Adrenal gland (tissue), 12 donors: ENCODE data around the gene FOCAD. TPM values are rescaled to one million over a fixed set of nuclear protein-coding genes. Genes with fewer than 3 reads are reported as not detected.

Source experiments
- DNase-seq, 7 donors: peaks; one replicate each; pipeline ENCODE4 v3.0.0-alpha.2; 2019 to 2020
- H3K27ac ChIP-seq, 5 donors: fragments of 200-600 bp; sonication (generic) in 4 of 5; 1 replicate in 3 of 5; 2 replicates in 2 of 5; pipeline versions ENCODE4 v1.5.1 to v1.8.0; 2016 to 2020; ENCODE audit warnings: mild to moderate bottlenecking in 1 of 5
- H3K27me3 ChIP-seq: fragments of 200-600 bp; 2 replicates; pipeline ENCODE4 v1.8.0; 2021
- H3K36me3 ChIP-seq, 2 donors: fragments of 200-600 bp; replicated peaks in 1 of 2; 1 replicate in 1 of 2; 2 replicates in 1 of 2; pipeline versions ENCODE4 v1.5.1 to v1.8.0; 2018 to 2022
- H3K4me1 ChIP-seq, 2 donors: fragments of 200-600 bp; replicated peaks in 1 of 2; 1 replicate in 1 of 2; 2 replicates in 1 of 2; pipeline versions ENCODE4 v1.5.1 to v1.8.0; 2018 to 2021
- H3K4me3 ChIP-seq, 4 donors: fragments of 200-600 bp; sonication (generic) in 3 of 4; one replicate each; pipeline ENCODE4 v1.5.1; 2016 to 2018
- H3K9me3 ChIP-seq, 3 donors: fragments of 200-600 bp; sonication (generic) in 1 of 3; replicated peaks in 1 of 3; 1 replicate in 2 of 3; 2 replicates in 1 of 3; pipeline versions ENCODE4 v1.5.1 to v1.8.0; 2016 to 2021
- CTCF ChIP-seq, 6 experiments: fragments of 450-650 bp in 4 of 6; fragments of 200-600 bp in 2 of 6; sonication (generic) in 1 of 6; IDR thresholded peaks; 1 replicate in 5 of 6; 2 replicates in 1 of 6; pipeline versions ENCODE4 v1.5.1 to v1.8.0; 2016 to 2021; ENCODE audit warnings: antibody characterized with exemption in 6 of 6, mild to moderate bottlenecking in 2 of 6, moderate library complexity in 1 of 6
- POLR2A ChIP-seq, 2 donors: fragments of 450-650 bp; IDR thresholded peaks; one replicate each; pipeline ENCODE4 v1.6.1; 2017; ENCODE audit warnings: antibody characterized with exemption in 2 of 2, mild to moderate bottlenecking in 2 of 2, moderate library complexity in 1 of 2
- WGBS, 4 donors: extraction: QIAGEN DNeasy Blood & Tissue Kit in 2 of 4; methylation state at CpG; one replicate each; pipeline versions ENCODE4 v1.1.5 to v1.1.7; 2013 to 2017; 5-methylcytosine and 5-hydroxymethylcytosine counted together
- intact Hi-C, 2 donors: fragments of 100-400 bp; cut with DNase I; formaldehyde crosslinking; loops; one replicate each; pipeline versions ENCODE4 v1.14.1 to v1.15.0; 2022 to 2023
- polyA plus RNA-seq, 3 donors: library from polyadenylated mRNA; stranded (reverse); fragments of 200-250 nt in 2 of 3; fragments of 350-450 nt in 1 of 3; fragmentation: Illumina TruSeq in 1 of 3; extraction: RNeasy Lipid Tissue Mini Kit (QIAGEN cat#74804) in 1 of 3; gene quantifications; one replicate each; pipeline ENCODE4 v1.2.3, GENCODE V29; 2013 to 2014
- total RNA-seq, 9 donors: library from RNA; depleted of rRNA in 4 of 9; stranded (reverse); fragments of >200 nt in 4 of 9; fragments of 120-200 nt in 1 of 9; fragmentation: NEBNext Ultra II Directional in 1 of 9; extraction: Animal tissue kit (Norgen Biotek cat#: 25700) in 1 of 9; gene quantifications; one replicate each; pipeline versions ENCODE4 v1.1.0 to v1.2.4, GENCODE V29; 2013 to 2023
- donor health status: healthy with polysubstance abuse.
- donor health status: Bipolar disorder and iron deficiency.
- donor health status: DM: yes; HTN: yes; CAD: no.
- donor health status: DM: no; HTN: no; CAD: no.
- donor health status: DM: no; HTN: no; CAD: no.
- donor health status: DM: yes; HTN: yes; CAD: no.

The FOCAD gene
- total and polyA plus RNA-seq, 12 donors = 20.5 to 134 (median 59.7) TPM

GRCh38 chr9:20940447-20941173, 256.6 kb downstream of the FOCAD start:
- TF ChIP-seq POLR2A (IDR thresholded peaks at IDR 0.05) (no peak), CTCF (IDR thresholded peaks at IDR 0.05) (no peak)
- Histone ChIP-seq H3K4me3 (no peak overlapping the region), H3K9me3 (no peaks in the 10 kb centered on the region), H3K36me3 (no peaks in the 10 kb centered on the region), H3K27me3 (no peaks in the 10 kb centered on the region), H3K27ac (peak overlapping the region in 2 of 5 donors; percentile 3 to 13), H3K4me1 (peaks cover 0 to 10% of the 10 kb centered on the region in 2 donors)
- DNase-seq = no peak
- 59 to 67% (median 61%) methylated on average over 3 of the region's 3 CpGs for WGBS, 4 donors
- intact Hi-C loops = loop anchor here in 1 of 2 donors (10.0 kb wide), 2 partner anchors 316 to 586 kb away; partner anchors contain the start of gene MLLT3

- TF ChIP-seq POLR2A (IDR thresholded peaks at IDR 0.05) (no peak), CTCF (IDR thresholded peaks at IDR 0.05) (peak; percentile 67 to 90 (median 84))
- Histone ChIP-seq H3K4me3 (no peak overlapping the region), H3K36me3 (no peaks in the 10 kb centered on the region), H3K9me3 (no peaks in the 10 kb centered on the region), H3K4me1 (peaks cover 0 to 10% of the 10 kb centered on the region in 2 donors), H3K27me3 (no peaks in the 10 kb centered on the region), H3K27ac (peak overlapping the region in 1 of 5 donors; percentile 13)
- WGBS, 4 donors = 3 to 6% (median 5%) methylated on average over 7 of the region's 7 CpGs
- DNase-seq = peak; percentile 53 to 80 (median 67)
- intact Hi-C loops = loop anchor here in 1 of 2 donors (10.0 kb wide), 2 partner anchors 316 to 586 kb away; partner anchors contain the start of gene MLLT3
Measured at GRCh38 chr9:20941174-20941690, 257.2 kb downstream of the FOCAD start.

- WGBS, 4 donors = 90 to 97% (median 92%) methylated on average over 10 of the region's 10 CpGs
- TF ChIP-seq POLR2A (IDR thresholded peaks at IDR 0.05) (no peak), CTCF (IDR thresholded peaks at IDR 0.05) (no peak)
Measured at GRCh38 chr9:20944507-20944906, 260.4 kb downstream of the FOCAD start.

GRCh38 chr9:20945269-20945668, 261.2 kb downstream of the FOCAD start:
- no peaks in the 10 kb centered on the region for H3K27me3 ChIP-seq
- no peaks in the 10 kb centered on the region for H3K9me3 ChIP-seq
- H3K4me3 ChIP-seq = no peak overlapping the region
- no peak for TF ChIP-seq CTCF (IDR thresholded peaks at IDR 0.05)
- TF ChIP-seq POLR2A (IDR thresholded peaks at IDR 0.05) = no peak
- intact Hi-C loops = loop anchor here in 1 of 2 donors (10.0 kb wide), 2 partner anchors 320 to 590 kb away; partner anchors contain the start of gene MLLT3
- DNase-seq = no peak
- whole genome bisulfite sequencing, 4 donors = 79 to 94% (median 90%) methylated on average over 3 of the region's 3 CpGs
- peaks cover 0 to 9% of the 10 kb centered on the region in 2 donors for H3K4me1 ChIP-seq
- H3K27ac ChIP-seq = no peak overlapping the region
- no peaks in the 10 kb centered on the region for H3K36me3 ChIP-seq

More at GRCh38 chr9:20944507-20944906, 260.4 kb downstream of the FOCAD start:
- DNase-seq = no peak
- intact Hi-C loops = loop anchor here in 1 of 2 donors (10.0 kb wide), 2 partner anchors 320 to 590 kb away; partner anchors contain the start of gene MLLT3
- Histone ChIP-seq H3K9me3 (no peaks in the 10 kb centered on the region), H3K27ac (no peak overlapping the region), H3K4me3 (no peak overlapping the region), H3K27me3 (no peaks in the 10 kb centered on the region), H3K36me3 (no peaks in the 10 kb centered on the region), H3K4me1 (peaks cover 0 to 10% of the 10 kb centered on the region in 2 donors)
